B cell (primary cell): ENCODE measurements around the gene DYNC1I1. TPM values are rescaled to one million over a fixed set of nuclear protein-coding genes. Genes with fewer than 3 reads are reported as not detected.

ENCODE experiments used
- ATAC-seq: fragments of 200-7000 bp; cut with Tn5 transposase; one replicate; pipeline ENCODE4 v1.10.0; 2021; ENCODE audit warnings: low read depth, mild to moderate bottlenecking, moderate number of reproducible peaks, moderate library complexity
- CTCF ChIA-PET: fragments of 350-600 bp; sonication (Branson Sonifier 250); formaldehyde crosslinking; loops from one replicate; lab custom pipeline; 2021; ENCODE audit warnings: antibody characterized with exemption, inconsistent platforms; lab: Charles Lee
- POLR2A ChIA-PET: fragments of 350-600 bp; sonication (Branson Sonifier 250); formaldehyde crosslinking; loops from one replicate; lab custom pipeline; 2021; ENCODE audit warnings: antibody characterized with exemption; lab: Charles Lee
- DNase-seq: peaks from one replicate; pipeline ENCODE4 v3.0.0; 2013
- H2AFZ ChIP-seq: 2 replicates; pipeline ENCODE4 v1.6.1; 2012; ENCODE audit warnings: mild to moderate bottlenecking, low read depth, low read length; ENCODE audit not compliant: insufficient read depth, poor library complexity, severe bottlenecking
- H3K27ac ChIP-seq, 2 donors: 1 replicate in 1 of 2; 2 replicates in 1 of 2; pipeline ENCODE4 v1.5.1; 2012 to 2013; ENCODE audit warnings: low read length in 2 of 2, mild to moderate bottlenecking in 2 of 2, moderate library complexity in 1 of 2
- H3K27me3 ChIP-seq, 4 experiments: fragments of 200-600 bp in 1 of 4; sonication (generic) in 1 of 4; replicated peaks in 1 of 4; 1 replicate in 2 of 4; 2 replicates in 2 of 4; pipeline versions ENCODE4 v1.6.1 to v1.7.0; 2013 to 2016; ENCODE audit warnings: low read length in 3 of 4, mild to moderate bottlenecking in 2 of 4, mixed read lengths in 1 of 4, moderate library complexity in 1 of 4; ENCODE audit not compliant: insufficient read depth in 4 of 4, control insufficient read depth in 3 of 4; ENCODE audit errors: control extremely low read depth in 1 of 4
- H3K36me3 ChIP-seq, 2 experiments: replicated peaks in 1 of 2; 1 replicate in 1 of 2; 2 replicates in 1 of 2; pipeline versions ENCODE4 v1.6.1 to v1.7.1; 2013; ENCODE audit warnings: low read length in 1 of 2; ENCODE audit not compliant: insufficient read depth in 2 of 2, control insufficient read depth in 1 of 2; ENCODE audit errors: control extremely low read depth in 1 of 2, extremely low read depth in 1 of 2
- H3K4me1 ChIP-seq, 2 donors: fragments of 200-600 bp in 1 of 2; sonication (generic) in 1 of 2; 1 replicate in 1 of 2; 2 replicates in 1 of 2; pipeline versions ENCODE4 v1.5.1 to v1.6.1; 2013 to 2017; ENCODE audit warnings: low read length in 2 of 2; ENCODE audit not compliant: control insufficient read depth in 2 of 2, insufficient read depth in 2 of 2
- H3K4me2 ChIP-seq: replicated peaks from 2 replicates; pipeline ENCODE3; 2012; ENCODE audit warnings: mild to moderate bottlenecking, low read depth, low read length; ENCODE audit not compliant: poor library complexity, severe bottlenecking
- H3K4me3 ChIP-seq, 5 experiments: fragments of 200-600 bp in 1 of 5; sonication (generic) in 1 of 5; 1 replicate in 3 of 5; 2 replicates in 2 of 5; pipeline versions ENCODE4 v1.5.1 to v1.7.0; 2011 to 2016; ENCODE audit warnings: low read length in 4 of 5, mild to moderate bottlenecking in 4 of 5, low read depth in 2 of 5, control low read depth in 1 of 5, moderate library complexity in 1 of 5; ENCODE audit not compliant: insufficient read depth in 1 of 5; ENCODE audit errors: control extremely low read depth in 1 of 5, extremely low read depth in 1 of 5
- H3K79me2 ChIP-seq: fragments of 200-600 bp; sonication (generic); one replicate; pipeline ENCODE4 v1.6.0; 2016; ENCODE audit warnings: low read length; ENCODE audit not compliant: control insufficient read depth, insufficient read depth
- H3K9ac ChIP-seq: fragments of 200-600 bp; sonication (generic); 2 replicates; pipeline ENCODE4 v1.6.1; 2017; ENCODE audit warnings: mild to moderate bottlenecking, low read length, moderate library complexity
- H3K9me3 ChIP-seq, 3 donors: one replicate each; pipeline versions ENCODE4 v1.6.1 to v1.7.1; 2013; ENCODE audit warnings: low read length in 2 of 3; ENCODE audit not compliant: control insufficient read depth in 2 of 3, insufficient read depth in 1 of 3; ENCODE audit errors: control extremely low read depth in 1 of 3
- H4K20me1 ChIP-seq: 2 replicates; pipeline ENCODE4 v1.6.0; 2012; ENCODE audit warnings: mild to moderate bottlenecking, low read length; ENCODE audit not compliant: insufficient read depth, control insufficient read depth, poor library complexity, severe bottlenecking
- H3K27ac Mint-ChIP-seq: one replicate; pipeline ENCODE4 v1.8.0; 2021; ENCODE audit warnings: mixed read lengths
- H3K27me3 Mint-ChIP-seq: one replicate; pipeline ENCODE4 v1.8.0; 2021; ENCODE audit warnings: mixed read lengths
- H3K4me1 Mint-ChIP-seq: one replicate; pipeline ENCODE4 v1.8.0; 2021; ENCODE audit warnings: mixed read lengths
- H3K4me3 Mint-ChIP-seq: one replicate; pipeline ENCODE4 v1.8.0; 2021; ENCODE audit warnings: mixed read lengths
- H3K9me3 Mint-ChIP-seq: one replicate; pipeline ENCODE4 v1.8.0; 2022; ENCODE audit warnings: mixed read lengths; ENCODE audit not compliant: insufficient read depth
- EZH2 ChIP-seq: IDR thresholded peaks from 2 replicates; pipeline ENCODE4 v1.6.1; 2012; ENCODE audit warnings: borderline replicate concordance, low read depth, mild to moderate bottlenecking, moderate library complexity, low read length; ENCODE audit not compliant: insufficient read depth, poor library complexity, severe bottlenecking
- WGBS: methylation state at CpG from one replicate; pipeline ENCODE4 v1.1.5; 2013; ENCODE audit warnings: missing lambda C conversion rate; ENCODE audit not compliant: insufficient coverage; 5-methylcytosine and 5-hydroxymethylcytosine counted together
- intact Hi-C: fragments of 100-400 bp; cut with micrococcal nuclease; formaldehyde crosslinking; loops from one replicate; pipeline ENCODE4 v1.10.0; 2022
- polyA plus RNA-seq: library from polyadenylated mRNA; depleted of rRNA; stranded (reverse); fragments of >200 nt; gene quantifications from 2 replicates; pipeline ENCODE4 v1.2.3, GENCODE V29; 2012
- total RNA-seq, 2 donors: library from RNA; stranded (reverse); fragments of 120-200 nt in 1 of 2; gene quantifications; 1 replicate in 1 of 2; 2 replicates in 1 of 2; pipeline versions ENCODE4 v1.2.3 to v1.2.4, GENCODE V29; 2013 to 2022
- TF ChIP-seq, protein P1 (sequence below): fragments of 200-600 bp; IDR thresholded peaks from one replicate; pipeline ENCODE4 v1.8.0; 2022; ENCODE audit warnings: antibody characterized with exemption, mild to moderate bottlenecking

DYNC1I1 gene
- total and polyA plus RNA-seq, 2 donors (not counting 1 experiment from before 2014, with no cell fraction given), result not detected

DNA sequence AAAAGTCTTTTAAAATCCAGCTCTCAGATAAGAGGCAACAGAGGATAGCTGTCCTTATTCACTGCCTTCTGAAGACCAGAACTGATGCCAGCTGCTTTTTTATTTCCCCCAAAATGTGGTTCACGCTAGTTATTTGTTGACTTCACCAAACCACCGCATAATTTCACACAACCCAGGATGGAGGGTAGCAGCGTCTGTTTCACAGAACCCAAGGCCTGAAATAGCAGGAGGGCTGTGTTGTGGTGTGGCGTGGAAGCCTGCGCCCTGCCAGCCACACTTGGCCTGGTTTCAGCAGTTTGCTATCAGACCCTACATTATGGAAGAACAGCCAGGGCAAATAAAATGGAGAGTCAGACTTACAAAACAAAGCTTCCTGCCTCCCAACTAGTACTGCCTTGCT is 155.4 kb downstream of the DYNC1I1 start:
- no peaks in the 10 kb centered on the region for H3K79me2 ChIP-seq
- H3K9ac ChIP-seq, result no peak overlapping the region
- no peak overlapping the region for H3K27ac Mint-ChIP-seq
- no peak for TF ChIP-seq EZH2
- TF ChIP-seq, protein P1, sequence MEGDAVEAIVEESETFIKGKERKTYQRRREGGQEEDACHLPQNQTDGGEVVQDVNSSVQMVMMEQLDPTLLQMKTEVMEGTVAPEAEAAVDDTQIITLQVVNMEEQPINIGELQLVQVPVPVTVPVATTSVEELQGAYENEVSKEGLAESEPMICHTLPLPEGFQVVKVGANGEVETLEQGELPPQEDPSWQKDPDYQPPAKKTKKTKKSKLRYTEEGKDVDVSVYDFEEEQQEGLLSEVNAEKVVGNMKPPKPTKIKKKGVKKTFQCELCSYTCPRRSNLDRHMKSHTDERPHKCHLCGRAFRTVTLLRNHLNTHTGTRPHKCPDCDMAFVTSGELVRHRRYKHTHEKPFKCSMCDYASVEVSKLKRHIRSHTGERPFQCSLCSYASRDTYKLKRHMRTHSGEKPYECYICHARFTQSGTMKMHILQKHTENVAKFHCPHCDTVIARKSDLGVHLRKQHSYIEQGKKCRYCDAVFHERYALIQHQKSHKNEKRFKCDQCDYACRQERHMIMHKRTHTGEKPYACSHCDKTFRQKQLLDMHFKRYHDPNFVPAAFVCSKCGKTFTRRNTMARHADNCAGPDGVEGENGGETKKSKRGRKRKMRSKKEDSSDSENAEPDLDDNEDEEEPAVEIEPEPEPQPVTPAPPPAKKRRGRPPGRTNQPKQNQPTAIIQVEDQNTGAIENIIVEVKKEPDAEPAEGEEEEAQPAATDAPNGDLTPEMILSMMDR, result no peak
- peaks cover 6% of the 10 kb centered on the region for H3K27me3 Mint-ChIP-seq
- H2AFZ ChIP-seq, result no peak overlapping the region
- H3K9me3 Mint-ChIP-seq, result no peaks in the 10 kb centered on the region
- no peaks in the 10 kb centered on the region for H4K20me1 ChIP-seq
- ChIA-PET POLR2A (no interaction called here), CTCF (no interaction called here)
- 35% methylated on average over 2 of the region's 5 CpGs for WGBS
- no peak for DNase-seq
- H3K4me1 Mint-ChIP-seq, result no peaks in the 10 kb centered on the region
- no peak overlapping the region for H3K4me3 Mint-ChIP-seq
- H3K36me3 ChIP-seq, result no peaks in the 10 kb centered on the region
- peaks cover 0 to 5% (median 0%) of the 10 kb centered on the region in 4 experiments for H3K27me3 ChIP-seq
- H3K4me3 ChIP-seq, result no peak overlapping the region
- no peak for ATAC-seq
- intact Hi-C loops, result no loop called here
- no peak overlapping the region for H3K27ac ChIP-seq
- no peak overlapping the region for H3K4me2 ChIP-seq
- no peaks in the 10 kb centered on the region for H3K9me3 ChIP-seq
- no peaks in the 10 kb centered on the region for H3K4me1 ChIP-seq

DNA sequence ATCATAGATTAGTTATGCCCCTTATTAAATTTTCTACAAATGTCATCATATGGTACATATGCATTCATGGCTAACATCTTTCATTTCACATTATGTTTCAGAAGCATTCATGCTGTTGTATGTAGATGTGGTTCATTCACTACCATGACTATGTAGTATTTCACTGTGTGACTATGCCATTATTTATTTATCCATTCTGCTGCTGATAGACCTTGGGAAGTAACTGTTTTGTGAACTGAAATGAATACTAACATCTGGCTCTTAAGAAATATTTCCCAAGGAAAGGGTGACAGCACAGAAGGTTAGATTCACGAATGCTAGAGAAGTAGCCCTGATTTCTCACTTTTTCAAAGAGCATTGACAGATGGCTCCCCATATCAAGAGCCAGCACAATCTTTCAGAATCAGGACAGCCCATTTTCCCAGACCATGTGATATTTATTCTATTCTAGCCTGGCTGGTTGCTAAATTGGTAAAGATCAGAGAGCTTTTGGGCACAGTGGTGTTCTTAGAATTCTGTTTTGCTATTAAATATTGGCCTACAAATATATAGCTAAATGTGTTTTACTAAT is 157.4 kb downstream of the DYNC1I1 start:
- Histone ChIP-seq H3K36me3 (no peaks in the 10 kb centered on the region), H3K9ac (no peak overlapping the region), H4K20me1 (no peaks in the 10 kb centered on the region), H3K4me3 (no peak overlapping the region), H3K9me3 (no peaks in the 10 kb centered on the region), H3K4me1 (no peaks in the 10 kb centered on the region), H2AFZ (no peak overlapping the region), H3K4me2 (no peak overlapping the region), H3K79me2 (no peaks in the 10 kb centered on the region), H3K27ac (no peak overlapping the region), H3K27me3 (peaks cover 0 to 5% (median 0%) of the 10 kb centered on the region in 4 experiments)
- intact Hi-C loops, result no loop called here
- POLR2A ChIA-PET, result no interaction called here
- no CpG with 5 or more reads among the region's 1 CpG for WGBS
- no peaks in the 10 kb centered on the region for H3K4me1 Mint-ChIP-seq
- H3K27me3 Mint-ChIP-seq, result peaks cover 6% of the 10 kb centered on the region
- CTCF ChIA-PET, result no interaction called here
- ATAC-seq (no peak), DNase-seq (no peak)
- no peaks in the 10 kb centered on the region for H3K9me3 Mint-ChIP-seq
- no peak overlapping the region for H3K4me3 Mint-ChIP-seq
- H3K27ac Mint-ChIP-seq, result no peak overlapping the region
- no peak for TF ChIP-seq EZH2
- TF ChIP-seq, protein P1, result no peak
